Measurements from ENCODE around the gene ACVRL1. TPM values are rescaled to one million over a fixed set of nuclear protein-coding genes. Genes with fewer than 3 reads are reported as not detected.

ACVRL1 gene
- total RNA-seq, 4 donors from 2014 or later = 115 to 440 (median 137) TPM

GRCh38 chr12:51866762-51867161 is 40.5 kb upstream of the ACVRL1 start:
- 84 to 91% methylated on average over 7 to 8 of the region's 8 CpGs for WGBS, 2 donors (ENCODE audit: low coverage in 1 of 2)
- Histone ChIP-seq H3K9me3 (no peaks in the 10 kb centered on the region), H3K4me3 (no peak overlapping the region), H3K27me3 (peaks cover 81% of the 10 kb centered on the region), H3K36me3 (no peaks in the 10 kb centered on the region), H3K4me1 (peaks cover 14 to 36% (median 21%) of the 10 kb centered on the region in 4 donors), H3K27ac (no peak overlapping the region)
- DNase-seq = no peak
- TF ChIP-seq POLR2AphosphoS5 (IDR thresholded peaks at IDR 0.05) (no peak), POLR2A (IDR thresholded peaks at IDR 0.05) (no peak), EP300 (IDR thresholded peaks at IDR 0.05; ENCODE audit: low read depth) (no peak), CTCF (IDR thresholded peaks at IDR 0.05) (no peak)
- intact Hi-C loops (cut with DNase I; ENCODE audit: low total_unique reads) = no loop called here
- in situ Hi-C loops (cut with MboI; ENCODE audit: low pct_ligation_motif_present in 1 of 4, low pct_unique_long_range_greater_than_20kb in 1 of 4, low sequenced_read_pairs in 3 of 4) = no loop called here

- Histone ChIP-seq H3K4me3 (no peak overlapping the region), H3K27me3 (peaks cover 75% of the 10 kb centered on the region), H3K36me3 (no peaks in the 10 kb centered on the region), H3K4me1 (peaks cover 14 to 37% (median 23%) of the 10 kb centered on the region in 4 donors), H3K9me3 (no peaks in the 10 kb centered on the region), H3K27ac (no peak overlapping the region)
- TF ChIP-seq EP300 (IDR thresholded peaks at IDR 0.05; ENCODE audit: low read depth) (no peak), POLR2AphosphoS5 (IDR thresholded peaks at IDR 0.05) (no peak), CTCF (IDR thresholded peaks at IDR 0.05) (no peak), POLR2A (IDR thresholded peaks at IDR 0.05) (no peak)
- no peak for DNase-seq
- in situ Hi-C loops (cut with MboI; ENCODE audit: low pct_ligation_motif_present in 1 of 4, low pct_unique_long_range_greater_than_20kb in 1 of 4, low sequenced_read_pairs in 3 of 4) (no loop called here), intact Hi-C loops (cut with DNase I; ENCODE audit: low total_unique reads) (no loop called here)
Observed at GRCh38 chr12:51867371-51867770, 39.9 kb upstream of the ACVRL1 start.

- TF ChIP-seq POLR2AphosphoS5 (IDR thresholded peaks at IDR 0.05) (no peak), EP300 (IDR thresholded peaks at IDR 0.05; ENCODE audit: low read depth) (no peak), CTCF (IDR thresholded peaks at IDR 0.05) (no peak), POLR2A (IDR thresholded peaks at IDR 0.05) (no peak)
- intact Hi-C loops (cut with DNase I; ENCODE audit: low total_unique reads) (no loop called here), in situ Hi-C loops (cut with MboI; ENCODE audit: low pct_ligation_motif_present in 1 of 4, low pct_unique_long_range_greater_than_20kb in 1 of 4, low sequenced_read_pairs in 3 of 4) (no loop called here)
- Histone ChIP-seq H3K9me3 (no peaks in the 10 kb centered on the region), H3K36me3 (no peaks in the 10 kb centered on the region), H3K27ac (no peak overlapping the region), H3K4me1 (peaks cover 14 to 37% (median 23%) of the 10 kb centered on the region in 4 donors), H3K4me3 (no peak overlapping the region), H3K27me3 (peaks cover 69% of the 10 kb centered on the region)
- WGBS, 2 donors (ENCODE audit: low coverage in 1 of 2) = 94% methylated on average over 3 to 12 of the region's 12 CpGs
- no peak for DNase-seq
Observed at GRCh38 chr12:51867796-51868428, 39.4 kb upstream of the ACVRL1 start.

GRCh38 chr12:51868821-51869495 is 38.3 kb upstream of the ACVRL1 start:
- DNase-seq = no peak
- no peaks in the 10 kb centered on the region for H3K36me3 ChIP-seq
- WGBS, 2 donors (ENCODE audit: low coverage in 1 of 2) = 3 to 12% methylated on average over 6 to 23 of the region's 67 CpGs
- TF ChIP-seq CTCF (IDR thresholded peaks at IDR 0.05) (no peak), POLR2A (IDR thresholded peaks at IDR 0.05) (no peak), EP300 (IDR thresholded peaks at IDR 0.05; ENCODE audit: low read depth) (no peak), POLR2AphosphoS5 (IDR thresholded peaks at IDR 0.05) (no peak)
- H3K9me3 ChIP-seq = no peaks in the 10 kb centered on the region
- in situ Hi-C loops (cut with MboI; ENCODE audit: low pct_ligation_motif_present in 1 of 4, low pct_unique_long_range_greater_than_20kb in 1 of 4, low sequenced_read_pairs in 3 of 4) = no loop called here
- H3K4me3 ChIP-seq = peak overlapping the region; percentile 14 to 40 (median 26)
- intact Hi-C loops (cut with DNase I; ENCODE audit: low total_unique reads) = no loop called here
- H3K27me3 ChIP-seq = peaks cover 59% of the 10 kb centered on the region
- H3K4me1 ChIP-seq = peaks cover 10 to 30% (median 19%) of the 10 kb centered on the region in 4 donors
- no peak overlapping the region for H3K27ac ChIP-seq

Measured in transverse colon (tissue), 4 donors.